Neural cell (in vitro differentiated cells): Measurements from ENCODE around the gene KLRC3. TPM values are rescaled to one million over a fixed set of nuclear protein-coding genes. Genes with fewer than 3 reads are reported as not detected.

Experiments used
- H2AFZ ChIP-seq: fragments of 200-600, 300-800 bp; sonication (generic), shearing (Covaris generic); 2 replicates; pipeline ENCODE4 v1.6.0; 2014; ENCODE audit warnings: low read depth, mild to moderate bottlenecking, antibody characterized with exemption, low read length, moderate library complexity
- H3F3A ChIP-seq: fragments of 200-600 bp; shearing (Covaris generic); 2 replicates; pipeline ENCODE4 v1.6.1; 2016; ENCODE audit warnings: mild to moderate bottlenecking, moderate library complexity, mixed read lengths, antibody characterized with exemption, low read length; ENCODE audit not compliant: insufficient read depth, poor library complexity, severe bottlenecking
- H3K27ac ChIP-seq: fragments of 200-600, 300-800 bp; sonication (generic), shearing (Covaris generic); 2 replicates; pipeline ENCODE4 v1.5.1; 2014; ENCODE audit warnings: mild to moderate bottlenecking, low read length, moderate library complexity
- H3K27me3 ChIP-seq: fragments of 300-800, 200-600 bp; sonication (generic), shearing (Covaris generic); 2 replicates; pipeline ENCODE4 v1.6.0; 2014; ENCODE audit warnings: mild to moderate bottlenecking, low read depth, low read length, moderate library complexity; ENCODE audit not compliant: insufficient read depth
- H3K36me3 ChIP-seq: fragments of 300-800, 200-600 bp; sonication (generic), shearing (Covaris generic); 2 replicates; pipeline ENCODE4 v1.5.1; 2014; ENCODE audit warnings: mild to moderate bottlenecking, antibody characterized with exemption, low read length, moderate library complexity; ENCODE audit not compliant: insufficient read depth
- H3K4me2 ChIP-seq: fragments of 300-800, 200-600 bp; sonication (generic), shearing (Covaris generic); 2 replicates; pipeline ENCODE4 v1.6.0; 2014; ENCODE audit warnings: mild to moderate bottlenecking, low read length
- H3K4me3 ChIP-seq: fragments of 300-800, 200-600 bp; sonication (generic), shearing (Covaris generic); 2 replicates; pipeline ENCODE4 v1.5.1; 2014; ENCODE audit warnings: mild to moderate bottlenecking, low read length, moderate library complexity
- H3K79me2 ChIP-seq: fragments of 200-600 bp; shearing (Covaris generic); replicated peaks from 2 replicates; pipeline ENCODE4 v1.6.0; 2014; ENCODE audit warnings: mild to moderate bottlenecking, low read length, moderate library complexity; ENCODE audit not compliant: insufficient read depth
- H3K9ac ChIP-seq: fragments of 300-800, 200-600 bp; sonication (generic), shearing (Covaris generic); 2 replicates; pipeline ENCODE4 v1.6.1; 2016; ENCODE audit warnings: mild to moderate bottlenecking, low read length, mixed read lengths
- H3K9me2 ChIP-seq: fragments of 200-600 bp; shearing (Covaris generic); 2 replicates; pipeline ENCODE4 v1.6.1; 2016; ENCODE audit warnings: mild to moderate bottlenecking, low read length, mixed read lengths; ENCODE audit not compliant: insufficient read depth
- H3K9me3 ChIP-seq: fragments of 200-600, 300-800 bp; sonication (generic), shearing (Covaris generic); 2 replicates; pipeline ENCODE4 v1.6.1; 2016; ENCODE audit warnings: mild to moderate bottlenecking, mixed run types, low read length, moderate library complexity, mixed read lengths
- H4K20me1 ChIP-seq: fragments of 200-600 bp; shearing (Covaris generic); 2 replicates; pipeline ENCODE4 v1.6.1; 2016; ENCODE audit warnings: mild to moderate bottlenecking, mixed run types; ENCODE audit not compliant: insufficient read depth
- CTCF ChIP-seq: fragments of 450-650 bp; IDR thresholded peaks from 2 replicates; pipeline ENCODE4 v1.5.1; 2014; ENCODE audit warnings: antibody characterized with exemption, mild to moderate bottlenecking, moderate library complexity; ENCODE audit not compliant: poor library complexity, severe bottlenecking
- EP300 ChIP-seq: fragments of 450-650 bp; conservative IDR thresholded peaks from 2 replicates; pipeline ENCODE4 v1.6.1; 2014; ENCODE audit warnings: antibody characterized with exemption, mild to moderate bottlenecking, moderate library complexity; ENCODE audit not compliant: poor library complexity, severe bottlenecking
- EZH2 ChIP-seq: fragments of 200-600, 300-800 bp; shearing (Covaris generic), sonication (generic); IDR thresholded peaks from 2 replicates; pipeline ENCODE4 v1.6.1; 2014; ENCODE audit warnings: antibody characterized with exemption, low read length, borderline replicate concordance, mild to moderate bottlenecking; ENCODE audit not compliant: insufficient read depth, poor library complexity, severe bottlenecking
- MXI1 ChIP-seq: fragments of 450-650 bp; conservative IDR thresholded peaks from 2 replicates; pipeline ENCODE4 v1.6.1; 2014; ENCODE audit warnings: antibody characterized with exemption, mild to moderate bottlenecking; ENCODE audit not compliant: poor library complexity, severe bottlenecking
- POLR2AphosphoS5 ChIP-seq: IDR thresholded peaks from 2 replicates; pipeline ENCODE4 v1.6.1; 2012
- RAD21 ChIP-seq: fragments of 450-650 bp; conservative IDR thresholded peaks from 2 replicates; pipeline ENCODE4 v1.6.1; 2014; ENCODE audit warnings: antibody characterized with exemption, mild to moderate bottlenecking, moderate library complexity
- REST ChIP-seq: IDR thresholded peaks from 2 replicates; pipeline ENCODE4 v1.6.1; 2012; ENCODE audit warnings: borderline replicate concordance
- SMC3 ChIP-seq: fragments of 450-650 bp; conservative IDR thresholded peaks from 2 replicates; pipeline ENCODE4 v1.6.1; 2014; ENCODE audit warnings: antibody characterized with exemption, mild to moderate bottlenecking, moderate library complexity; ENCODE audit not compliant: poor library complexity
- TAF1 ChIP-seq: IDR thresholded peaks from 2 replicates; pipeline ENCODE4 v1.6.1; 2012; ENCODE audit warnings: low read depth
- polyA plus RNA-seq: library from polyadenylated mRNA; depleted of rRNA; stranded (reverse); fragments of >200 nt; gene quantifications from 2 replicates; pipeline ENCODE4 v1.2.3, GENCODE V29; 2014

KLRC3 gene
- polyA plus RNA-seq, 1 donor from 2014 or later: 3.7 TPM

- no peak overlapping the region for H2AFZ ChIP-seq
- no peaks in the 10 kb centered on the region for H3K27me3 ChIP-seq
- peak overlapping the region; percentile 54 for H3K4me3 ChIP-seq
- H3K27ac ChIP-seq: no peak overlapping the region
- no peaks in the 10 kb centered on the region for H3K36me3 ChIP-seq
- TF ChIP-seq EZH2 (no peak), REST (no peak), MXI1 (no peak), SMC3 (no peak), RAD21 (no peak), CTCF (no peak), POLR2AphosphoS5 (no peak), TAF1 (no peak), EP300 (no peak)
- H3K4me2 ChIP-seq: no peak overlapping the region
- no peaks in the 10 kb centered on the region for H4K20me1 ChIP-seq
- H3K9ac ChIP-seq: peak overlapping the region; percentile 4
- H3K9me2 ChIP-seq: no peaks in the 10 kb centered on the region
- H3K79me2 ChIP-seq: no peaks in the 10 kb centered on the region
- H3K9me3 ChIP-seq: no peaks in the 10 kb centered on the region
- no peaks in the 10 kb centered on the region for H3F3A ChIP-seq
Measured at GRCh38 chr12:10408842-10409241, 11.6 kb downstream of the KLRC3 start.

- H3K27me3 ChIP-seq: no peaks in the 10 kb centered on the region
- TF ChIP-seq SMC3: no peak
- TF ChIP-seq RAD21: no peak
- no peak for TF ChIP-seq CTCF
- no peak for TF ChIP-seq REST
- no peak for TF ChIP-seq POLR2AphosphoS5
- no peak for TF ChIP-seq EZH2
- TF ChIP-seq EP300: no peak
- TF ChIP-seq TAF1: no peak
- TF ChIP-seq MXI1: no peak
- H3K9me2 ChIP-seq: no peaks in the 10 kb centered on the region
- H4K20me1 ChIP-seq: no peaks in the 10 kb centered on the region
- H3F3A ChIP-seq: no peaks in the 10 kb centered on the region
- no peaks in the 10 kb centered on the region for H3K9me3 ChIP-seq
- no peak overlapping the region for H3K4me2 ChIP-seq
- H3K79me2 ChIP-seq: no peaks in the 10 kb centered on the region
- no peaks in the 10 kb centered on the region for H3K36me3 ChIP-seq
- no peak overlapping the region for H3K4me3 ChIP-seq
- no peak overlapping the region for H3K9ac ChIP-seq
- no peak overlapping the region for H3K27ac ChIP-seq
- no peak overlapping the region for H2AFZ ChIP-seq
Measured at GRCh38 chr12:10406725-10407124, 13.7 kb downstream of the KLRC3 start.
